GM19238 (cell line): ENCODE data around the gene MT1G.
"Not testable (repeated sequence)": the region's sequence is repeated elsewhere in the genome, so short reads cannot be mapped to it uniquely, and the experiment has no call there.

ENCODE experiments used
- DNase-seq: peaks from one replicate; pipeline ENCODE4 v3.0.0; 2011; ENCODE audit warnings: low spot score; ENCODE audit not compliant: insufficient read length

MT1G gene

GRCh38 chr16:56637814-56638750, 29.8 kb downstream of the MT1G start, which contains the start of gene MT1A:
TSS of gene MT1A (plus strand) at chr16:56638666. CDS start at chr16:56638739, 73 bp downstream.
- DNase-seq: no peak

- DNase-seq: no peak
These were observed 31.1 kb downstream of the MT1G start for GRCh38 chr16:56636616-56637413.

GRCh38 chr16:56635441-56635967, 32.4 kb downstream of the MT1G start:
- DNase-seq: no peak

GRCh38 chr16:56634715-56635440, 33.0 kb downstream of the MT1G start:
- DNase-seq: no peak

- no peak for DNase-seq
These were observed 34.3 kb downstream of the MT1G start for GRCh38 chr16:56633535-56633934.

GRCh38 chr16:56632848-56633365, 35.0 kb downstream of the MT1G start:
- DNase-seq: no peak

- no peak for DNase-seq
These were observed 35.6 kb downstream of the MT1G start, which contains the start of gene MT1M for GRCh38 chr16:56632156-56632847. TSS of gene MT1M (plus strand) at chr16:56632659. CDS start at chr16:56632732, 73 bp downstream.

- DNase-seq: no peak
These were observed 36.1 kb downstream of the MT1G start for GRCh38 chr16:56631832-56632155.

GRCh38 chr16:56631197-56631596, 36.7 kb downstream of the MT1G start:
- no peak for DNase-seq

- DNase-seq: peak; percentile 66
These were observed 37.7 kb downstream of the MT1G start for GRCh38 chr16:56630134-56630533.

- no peak for DNase-seq
These were observed 38.3 kb downstream of the MT1G start for GRCh38 chr16:56629531-56629930.

GRCh38 chr16:56628486-56629350, 39.1 kb downstream of the MT1G start:
- no peak for DNase-seq

GRCh38 chr16:56626685-56627084, 41.2 kb downstream of the MT1G start:
- DNase-seq: no peak

GRCh38 chr16:56625943-56626654, 41.8 kb downstream of the MT1G start:
- no peak for DNase-seq

GRCh38 chr16:56625140-56625942, 42.5 kb downstream of the MT1G start, which contains the start of gene MT1E:
TSS of gene MT1E (plus strand) at chr16:56625781. CDS start at chr16:56625852, 71 bp downstream.
- no peak for DNase-seq

- no peak for DNase-seq
These were observed 44.2 kb downstream of the MT1G start for GRCh38 chr16:56623637-56624036.

- not testable (repeated sequence) for DNase-seq
These were observed 44.7 kb downstream of the MT1G start for GRCh38 chr16:56623184-56623583.
